H1 (cell line): ENCODE measurements around the gene PRR14L. TPM values are rescaled to one million over a fixed set of nuclear protein-coding genes. Genes with fewer than 3 reads are reported as not detected.

ENCODE experiments used
- CTCF ChIA-PET: fragments of 300-600 bp; sonication (Branson Sonifier 250); formaldehyde crosslinking; loops from one replicate; lab custom pipeline; 2021; ENCODE audit not compliant: partially characterized antibody; lab: Charles Lee
- POLR2A ChIA-PET: fragments of 300-600 bp; sonication (Branson Sonifier 250); formaldehyde crosslinking; loops from one replicate; lab custom pipeline; 2021; ENCODE audit warnings: inconsistent platforms; ENCODE audit not compliant: partially characterized antibody; lab: Charles Lee
- DNase-seq, 2 experiments: peaks; one replicate each; pipeline versions ENCODE4 v3.0.0 to v3.0.0-alpha.2; 2010 to 2022; ENCODE audit warnings: low spot score in 2 of 2, low read depth in 1 of 2, mixed read lengths in 1 of 2
- FAIRE-seq: peaks from 2 replicates; lab custom pipeline; 2011; peaks lifted over from hg19 to GRCh38; lab: Jason Lieb, UNC
- H2AFZ ChIP-seq: 2 replicates; pipeline ENCODE4 v1.8.1; 2012; ENCODE audit warnings: low read length, inconsistent platforms
- H2AK5ac ChIP-seq: 2 replicates; pipeline ENCODE4 v1.6.1; 2013; ENCODE audit warnings: low read depth, low read length
- H2BK120ac ChIP-seq: replicated peaks from 2 replicates; pipeline ENCODE3; 2013; ENCODE audit warnings: low read depth, low read length, inconsistent platforms
- H2BK12ac ChIP-seq: 2 replicates; pipeline ENCODE4 v1.6.1; 2013; ENCODE audit warnings: low read depth, low read length
- H2BK15ac ChIP-seq: 2 replicates; pipeline ENCODE4 v1.6.1; 2013; ENCODE audit warnings: low read length
- H2BK20ac ChIP-seq: 2 replicates; pipeline ENCODE4 v1.6.1; 2013; ENCODE audit warnings: low read length
- H2BK5ac ChIP-seq: 2 replicates; pipeline ENCODE4 v1.6.1; 2013; ENCODE audit warnings: low read depth, low read length
- H3K14ac ChIP-seq: 2 replicates; pipeline ENCODE4 v1.6.1; 2013; ENCODE audit warnings: inconsistent platforms; ENCODE audit not compliant: insufficient read length
- H3K18ac ChIP-seq: 2 replicates; pipeline ENCODE4 v1.6.1; 2013; ENCODE audit warnings: low read length; ENCODE audit errors: extremely low read depth
- H3K23ac ChIP-seq: 2 replicates; pipeline ENCODE4 v1.6.1; 2013; ENCODE audit warnings: inconsistent platforms; ENCODE audit not compliant: insufficient read length
- H3K23me2 ChIP-seq: 2 replicates; pipeline ENCODE4 v1.6.1; 2013; ENCODE audit warnings: low read depth, low read length
- H3K27ac ChIP-seq: 2 replicates; pipeline ENCODE4 v1.6.1; 2011; ENCODE audit warnings: low read depth, low read length, inconsistent platforms
- H3K27me3 ChIP-seq, 4 experiments: replicated peaks in 1 of 4; 1 replicate in 1 of 4; 2 replicates in 3 of 4; pipeline versions ENCODE4 v1.6.1 to v1.8.1; 2011 to 2013; ENCODE audit warnings: low read length in 3 of 4, mild to moderate bottlenecking in 3 of 4, inconsistent platforms in 2 of 4, mixed read lengths in 2 of 4, moderate library complexity in 1 of 4; ENCODE audit not compliant: control insufficient read depth in 3 of 4, insufficient read depth in 3 of 4; ENCODE audit errors: extremely low read depth in 1 of 4
- H3K36me3 ChIP-seq, 4 experiments: 2 replicates each; pipeline versions ENCODE4 v1.6.1 to v1.8.1; 2011 to 2013; ENCODE audit warnings: mild to moderate bottlenecking in 4 of 4, low read length in 3 of 4, moderate library complexity in 2 of 4, control low read depth in 1 of 4, inconsistent platforms in 1 of 4; ENCODE audit not compliant: insufficient read depth in 4 of 4, control insufficient read depth in 2 of 4
- H3K4ac ChIP-seq: replicated peaks from 2 replicates; pipeline ENCODE3; 2013; ENCODE audit warnings: low read length, low read depth, mixed read lengths, inconsistent platforms; ENCODE audit not compliant: insufficient read length
- H3K4me1 ChIP-seq, 4 experiments: replicated peaks in 1 of 4; 1 replicate in 1 of 4; 2 replicates in 3 of 4; pipeline versions ENCODE4 v1.6.1 to v1.8.1; 2011 to 2013; ENCODE audit warnings: low read length in 3 of 4, inconsistent platforms in 2 of 4, mixed read lengths in 1 of 4; ENCODE audit not compliant: insufficient read depth in 4 of 4, control insufficient read depth in 3 of 4
- H3K4me2 ChIP-seq, 2 experiments: 2 replicates each; pipeline versions ENCODE4 v1.6.1 to v1.8.1; 2011 to 2013; ENCODE audit warnings: low read depth in 2 of 2, low read length in 2 of 2, control low read depth in 1 of 2, inconsistent platforms in 1 of 2, mild to moderate bottlenecking in 1 of 2; ENCODE audit not compliant: insufficient read depth in 1 of 2
- H3K4me3 ChIP-seq, 4 experiments: fragments of 200-600, 300-600 bp in 1 of 4; sonication (generic), shearing (Covaris generic), sonication (Bioruptor Twin) in 1 of 4; 2 replicates each; pipeline versions ENCODE4 v1.5.1 to v1.8.1; 2011 to 2016; ENCODE audit warnings: low read length in 4 of 4, low read depth in 3 of 4, control low read depth in 2 of 4, inconsistent platforms in 2 of 4, mild to moderate bottlenecking in 2 of 4, mixed read lengths in 1 of 4, moderate library complexity in 1 of 4; ENCODE audit not compliant: insufficient read depth in 2 of 4; ENCODE audit errors: extremely low read depth in 1 of 4
- H3K56ac ChIP-seq: replicated peaks from 2 replicates; pipeline ENCODE3; 2013; ENCODE audit warnings: low read depth, mild to moderate bottlenecking, mixed read lengths, low read length, inconsistent platforms; ENCODE audit not compliant: insufficient read length
- H3K79me1 ChIP-seq: 2 replicates; pipeline ENCODE4 v1.6.1; 2013; ENCODE audit warnings: low read depth, low read length, control low read depth
- H3K79me2 ChIP-seq, 2 experiments: 2 replicates each; pipeline versions ENCODE4 v1.6.1 to v1.8.1; 2012 to 2013; ENCODE audit warnings: low read length in 2 of 2, mild to moderate bottlenecking in 2 of 2, inconsistent platforms in 1 of 2; ENCODE audit not compliant: insufficient read depth in 2 of 2, control insufficient read depth in 1 of 2
- H3K9ac ChIP-seq, 4 experiments: replicated peaks in 1 of 4; 1 replicate in 1 of 4; 2 replicates in 3 of 4; pipeline versions ENCODE4 v1.6.1 to v1.8.1; 2011 to 2013; ENCODE audit warnings: low read depth in 3 of 4, low read length in 3 of 4, control low read depth in 2 of 4, mild to moderate bottlenecking in 2 of 4, moderate library complexity in 2 of 4, inconsistent platforms in 1 of 4; ENCODE audit errors: extremely low read depth in 1 of 4
- H3K9me3 ChIP-seq, 2 experiments: 2 replicates each; pipeline versions ENCODE4 v1.6.1 to v1.8.1; 2012 to 2013; ENCODE audit warnings: mild to moderate bottlenecking in 2 of 2, moderate library complexity in 2 of 2, control low read depth in 1 of 2, inconsistent platforms in 1 of 2, low read depth in 1 of 2, low read length in 1 of 2, mixed read lengths in 1 of 2; ENCODE audit not compliant: insufficient read depth in 2 of 2
- H4K20me1 ChIP-seq, 2 experiments: replicated peaks in 1 of 2; 2 replicates each; pipeline versions ENCODE3 to v1.8.1; 2011 to 2013; ENCODE audit warnings: inconsistent platforms in 2 of 2, low read length in 2 of 2, mild to moderate bottlenecking in 1 of 2; ENCODE audit not compliant: insufficient read depth in 2 of 2, control insufficient read depth in 1 of 2
- H4K5ac ChIP-seq: 2 replicates; pipeline ENCODE4 v1.6.1; 2013; ENCODE audit warnings: low read length, low read depth, mixed read lengths, inconsistent platforms; ENCODE audit not compliant: insufficient read length
- H4K8ac ChIP-seq: 2 replicates; pipeline ENCODE4 v1.8.0; 2013; ENCODE audit warnings: mild to moderate bottlenecking, moderate library complexity, low read length, inconsistent platforms; ENCODE audit not compliant: insufficient read depth; ENCODE audit errors: extremely low read depth
- H4K91ac ChIP-seq: replicated peaks from 2 replicates; pipeline ENCODE3; 2013; ENCODE audit warnings: low read length, mixed read lengths, inconsistent platforms; ENCODE audit not compliant: insufficient read length
- ATF2 ChIP-seq: IDR thresholded peaks from 2 replicates; pipeline ENCODE4 v1.6.1; 2012; ENCODE audit warnings: low read length, inconsistent platforms
- CHD1 ChIP-seq: IDR thresholded peaks from 2 replicates; pipeline ENCODE4 v1.6.1; 2012; ENCODE audit warnings: low read depth, low read length, improper control_type of control experiment
- CTBP2 ChIP-seq: IDR thresholded peaks from 2 replicates; pipeline ENCODE4 v1.7.0; 2011; ENCODE audit warnings: borderline replicate concordance, mild to moderate bottlenecking, moderate library complexity, mixed read lengths, low read length; ENCODE audit not compliant: insufficient read depth, insufficient read length
- FOSL1 ChIP-seq: IDR thresholded peaks from 2 replicates; pipeline ENCODE4 v1.6.1; 2011; ENCODE audit warnings: mild to moderate bottlenecking, low read depth, low read length, moderate library complexity; ENCODE audit not compliant: insufficient read depth
- GABPA ChIP-seq: IDR thresholded peaks from 2 replicates; pipeline ENCODE4 v1.6.1; 2011; ENCODE audit warnings: mild to moderate bottlenecking, low read length, moderate library complexity, borderline replicate concordance; ENCODE audit not compliant: insufficient read depth
- JUN ChIP-seq: IDR thresholded peaks from 2 replicates; pipeline ENCODE4 v1.6.1; 2011; ENCODE audit warnings: low read depth, mild to moderate bottlenecking, improper control_type of control experiment, low read length
- SAP30 ChIP-seq: fragments of 300-600 bp; sonication (generic); IDR thresholded peaks from 2 replicates; pipeline ENCODE4 v1.7.1; 2012; ENCODE audit warnings: low read length, moderate library complexity, mild to moderate bottlenecking, inconsistent platforms; ENCODE audit not compliant: insufficient read depth, insufficient replicate concordance
- SP2 ChIP-seq: IDR thresholded peaks from 2 replicates; pipeline ENCODE4 v1.6.1; 2012; ENCODE audit warnings: mild to moderate bottlenecking, low read length, inconsistent platforms
- WGBS, 2 experiments: shearing (Covaris generic) in 1 of 2; methylation state at CpG; one replicate each; pipeline versions ENCODE4 v1.1.6 to v1.1.7; 2013 to 2015; ENCODE audit warnings: low lambda C conversion rate in 2 of 2, mixed read lengths in 2 of 2, inconsistent platforms in 1 of 2, low coverage in 1 of 2, missing lambda C conversion rate in 1 of 2; ENCODE audit not compliant: insufficient replicate concordance in 2 of 2, insufficient coverage in 1 of 2, insufficient read length in 1 of 2; ENCODE audit errors: extremely low coverage in 1 of 2, missing lambda C conversion rate in 1 of 2; 5-methylcytosine and 5-hydroxymethylcytosine counted together
- polyA plus RNA-seq, 7 experiments: library from polyadenylated mRNA; depleted of rRNA in 3 of 7; stranded (reverse) in 5 of 7; unstranded in 2 of 7; fragments of >200 nt in 5 of 7; fragments of 200-250 nt in 2 of 7; gene quantifications; 1 replicate in 5 of 7; 2 replicates in 1 of 7; 4 replicates in 1 of 7; pipeline versions ENCODE4 v1.2.1 to v1.2.3, GENCODE V29; 2011 to 2013; ENCODE audit warnings: missing spikeins in 2 of 7, mixed read lengths in 2 of 7
- total RNA-seq: library from RNA; stranded (reverse); fragmentation: NEBNext Ultra II Directional; extraction: Animal tissue kit (Norgen Biotek cat#: 25700); gene quantifications from 2 replicates; pipeline ENCODE4 v1.2.1, GENCODE V29; 2021

The PRR14L gene
- total and polyA plus RNA-seq, 2 of the 8 experiments (the other 6 are each of a cell fraction or from before 2014, with no cell fraction given), result 26.5 to 98.6 TPM

- H3K79me1 ChIP-seq, result peaks cover 5% of the 10 kb centered on the region
- ChIA-PET POLR2A (interaction anchor here (0.6 to 3.0 kb wide), 14 partner anchors 50 to 406 kb away, joined by 3 to 11 read pairs (median 4); partner anchors contain the start of genes PATZ1 and PISD), CTCF (interaction anchor here (0.6 to 4.1 kb wide), 3 partner anchors 31 to 665 kb away, joined by 3 to 13 read pairs (median 9); no protein-coding TSS in a partner anchor)
- FAIRE-seq (no peak), DNase-seq (no peak)
- 0 out of 2 replicates have a peak overlapping the region, but pooled peaks have one; percentile 26 for H2BK5ac ChIP-seq
- H4K91ac ChIP-seq, result no peak overlapping the region
- 0 out of 2 replicates have a peak overlapping the region, but pooled peaks have one; percentile 71 for H2AK5ac ChIP-seq
- H3K79me2 ChIP-seq, result peaks cover 7 to 32% of the 10 kb centered on the region in 2 experiments
- H3K36me3 ChIP-seq, result no peaks in the 10 kb centered on the region
- H3K9ac ChIP-seq, result peak overlapping the region in 3 of 4 experiments; percentile 1 to 60 (median 20); a peak in 4 of 7 replicates
- peak overlapping the region; percentile 44 for H2BK120ac ChIP-seq
- no peak overlapping the region for H2BK20ac ChIP-seq
- no peak overlapping the region for H3K14ac ChIP-seq
- 0 out of 2 replicates have a peak overlapping the region, but pooled peaks have one; percentile 60 for H2BK12ac ChIP-seq
- H3K4me2 ChIP-seq, result peak overlapping the region; percentile 85 to 95
- no peak overlapping the region for H2BK15ac ChIP-seq
- H3K4me1 ChIP-seq, result peaks cover 5 to 18% (median 12%) of the 10 kb centered on the region in 4 experiments
- H3K9me3 ChIP-seq, result no peaks in the 10 kb centered on the region
- no peak overlapping the region for H3K4ac ChIP-seq
- H2AFZ ChIP-seq, result no peak overlapping the region
- H3K18ac ChIP-seq, result no peak overlapping the region
- H3K56ac ChIP-seq, result peak overlapping the region; percentile 6
- no peak overlapping the region for H3K23ac ChIP-seq
- H3K23me2 ChIP-seq, result peaks cover 14% of the 10 kb centered on the region; the same call in 1 of the 2 replicates
- H3K27ac ChIP-seq, result no peak overlapping the region
- H4K5ac ChIP-seq, result peak overlapping the region; percentile 15
- no peaks in the 10 kb centered on the region for H4K20me1 ChIP-seq
- no peaks in the 10 kb centered on the region for H3K27me3 ChIP-seq
- peak overlapping the region in 3 of 4 experiments; percentile 53 to 67 (median 62); a peak in 4 of 8 replicates for H3K4me3 ChIP-seq
- WGBS, 2 experiments, result 84% methylated on average over 7 of the region's 7 CpGs; no CpG with 5 or more reads in 1 of the 2 experiments
- H4K8ac ChIP-seq, result no peak overlapping the region
- no peak for TF ChIP-seq CTBP2
- no peak for TF ChIP-seq CHD1
- TF ChIP-seq ATF2, result no peak
- no peak for TF ChIP-seq SP2
- TF ChIP-seq GABPA, result no peak
- no peak for TF ChIP-seq FOSL1
- TF ChIP-seq SAP30, result no peak
- no peak for TF ChIP-seq JUN
Measured at GRCh38 chr22:31752096-31752847, 2.3 kb upstream of the PRR14L start.
